ENCODE results near the gene NAE1.
"Not testable (repeated sequence)": the region's sequence is repeated elsewhere in the genome, so short reads cannot be mapped to it uniquely, and the experiment has no call there.

NAE1 gene

DNA sequence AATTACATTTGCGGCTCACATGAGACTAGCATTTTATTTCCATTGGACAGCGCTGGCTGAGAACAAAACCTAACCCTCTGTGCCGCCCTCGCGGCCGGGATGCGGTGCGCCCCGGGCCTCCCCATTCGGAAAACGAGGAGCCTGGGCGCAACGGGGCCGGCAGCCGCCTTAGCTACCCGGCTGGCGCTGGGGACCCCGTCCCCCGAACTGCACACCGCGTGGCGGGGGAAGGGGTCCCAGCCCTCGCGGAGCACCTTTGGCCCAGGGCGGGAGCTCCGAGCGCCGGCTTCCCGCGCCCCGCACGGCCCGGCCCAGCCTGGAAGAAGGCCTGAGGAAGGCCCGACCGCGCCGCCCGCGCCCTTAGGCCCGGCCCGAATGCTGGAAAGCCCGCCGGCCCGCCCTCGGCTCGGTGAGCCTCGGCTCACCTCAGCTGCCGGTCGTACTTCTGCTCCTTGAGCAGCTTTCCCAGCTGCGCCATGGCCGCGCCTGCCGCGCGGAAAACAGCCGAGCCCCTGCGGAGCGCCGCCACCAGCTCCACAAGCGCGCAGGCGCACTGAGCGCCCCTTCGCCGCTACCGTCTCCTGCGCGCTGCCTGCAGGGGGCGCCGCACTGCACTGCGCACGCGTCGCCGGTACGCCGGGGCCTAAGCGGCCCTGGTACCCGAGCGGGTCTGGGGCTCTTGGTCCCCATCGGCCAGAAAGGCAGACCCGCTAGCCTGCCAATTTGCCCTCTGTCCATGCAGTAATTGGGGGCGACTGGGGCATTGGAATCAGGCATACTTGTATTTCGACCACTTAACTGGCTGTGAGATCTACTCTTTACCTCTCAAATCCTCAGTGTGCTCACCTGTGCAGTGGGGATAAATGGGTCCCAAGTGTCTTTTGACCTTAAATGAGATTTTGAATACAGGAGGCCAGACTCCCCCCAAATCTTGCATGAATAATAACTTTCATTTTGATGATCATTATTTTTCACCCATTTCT lies at the start of gene NAE1:
TSS of gene NAE1 (minus strand) at position 555 of the 983 bp plus-strand sequence. CDS start at position 478, 77 bp downstream.
- H3K9me3 Mint-ChIP-seq: no peaks in the 10 kb centered on the region
- H3K4me1 Mint-ChIP-seq: peaks cover 41% of the 10 kb centered on the region
- DNase-seq (ENCODE audit: low spot score in 2 of 2) (peak; percentile 95 to 97), ATAC-seq (peak; percentile 96)
- peaks cover 39% of the 10 kb centered on the region for H3K36me3 Mint-ChIP-seq
- peak within 1 kb of the TSS; percentile 57 for H3K4me3 Mint-ChIP-seq
- peak within 1 kb of the TSS; percentile 29 for H3K27ac Mint-ChIP-seq

- H3K4me3 Mint-ChIP-seq: peak overlapping the region; percentile 97
- H3K9me3 Mint-ChIP-seq: peaks cover 4% of the 10 kb centered on the region
- DNase-seq (ENCODE audit: low spot score in 2 of 2) (peak; percentile 47 to 77), ATAC-seq (peak; percentile 66)
- peaks cover 57% of the 10 kb centered on the region for H3K4me1 Mint-ChIP-seq
- peaks cover 50% of the 10 kb centered on the region for H3K36me3 Mint-ChIP-seq
- peak overlapping the region; percentile 84 for H3K27ac Mint-ChIP-seq
Measured at GRCh38 chr16:66878067-66878466, 47.3 kb upstream of the NAE1 start.

DNA sequence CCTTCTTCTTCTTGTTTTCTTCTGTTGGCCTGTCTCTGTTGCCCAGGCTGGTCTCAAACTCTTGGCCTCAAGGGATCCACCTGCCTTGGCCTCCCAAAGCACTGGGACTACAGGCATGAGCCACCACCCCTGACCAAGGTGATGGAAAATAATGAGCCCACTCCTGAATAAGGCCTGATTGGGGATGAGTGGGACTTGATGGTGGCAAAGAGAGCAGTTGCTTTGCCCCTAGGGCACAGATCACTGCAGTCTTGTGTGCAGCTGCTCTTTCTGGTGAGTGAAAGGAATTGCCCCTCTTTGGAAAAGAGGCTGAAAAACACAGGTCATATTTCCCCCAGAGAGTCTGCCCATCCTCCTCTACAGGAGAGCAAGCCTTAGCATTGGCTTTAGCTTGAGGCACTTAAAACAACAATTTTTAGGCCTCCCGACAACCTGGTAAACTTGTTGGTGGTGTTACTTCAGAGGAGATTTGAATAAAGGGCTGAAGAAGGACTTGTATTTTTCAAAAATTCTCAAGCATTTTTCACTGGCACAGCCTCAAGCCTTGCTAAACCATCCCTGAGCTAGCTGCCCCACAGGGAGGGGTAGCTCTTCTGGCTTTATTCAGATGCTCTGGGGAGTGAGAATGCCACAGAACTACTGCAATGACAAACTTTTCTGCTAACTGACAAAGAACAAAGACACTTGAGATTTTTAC lies 43.5 kb upstream of the NAE1 start:
- peaks cover 4% of the 10 kb centered on the region for H3K9me3 Mint-ChIP-seq
- peak overlapping the region; percentile 97 for H3K27ac Mint-ChIP-seq
- peak overlapping the region; percentile 84 for H3K4me3 Mint-ChIP-seq
- peaks cover 61% of the 10 kb centered on the region for H3K4me1 Mint-ChIP-seq
- DNase-seq (ENCODE audit: low spot score in 2 of 2) (peak in 1 of 2 donors; percentile 66), ATAC-seq (peak; percentile 57)
- peaks cover 29% of the 10 kb centered on the region for H3K36me3 Mint-ChIP-seq

GRCh38 chr16:66873685-66874055 lies 42.9 kb upstream of the NAE1 start:
- H3K9me3 Mint-ChIP-seq: peaks cover 4% of the 10 kb centered on the region
- H3K36me3 Mint-ChIP-seq: peaks cover 29% of the 10 kb centered on the region
- no peak for DNase-seq (ENCODE audit: low spot score in 2 of 2)
- H3K4me3 Mint-ChIP-seq: peak overlapping the region; percentile 84
- peak overlapping the region; percentile 97 for H3K27ac Mint-ChIP-seq
- no peak for ATAC-seq
- H3K4me1 Mint-ChIP-seq: peaks cover 61% of the 10 kb centered on the region

- peak; percentile 93 to 98 for DNase-seq (ENCODE audit: low spot score in 2 of 2)
- Mint-ChIP-seq H3K4me1 (peaks cover 57% of the 10 kb centered on the region), H3K27ac (peak overlapping the region; percentile 97), H3K36me3 (peaks cover 27% of the 10 kb centered on the region), H3K9me3 (peaks cover 4% of the 10 kb centered on the region), H3K4me3 (peak overlapping the region; percentile 84)
- peak; percentile 88 for ATAC-seq
Measured at GRCh38 chr16:66872943-66873684, 42.3 kb upstream of the NAE1 start.

GRCh38 chr16:66872559-66872942 lies 41.8 kb upstream of the NAE1 start:
- Mint-ChIP-seq H3K4me3 (peak overlapping the region; percentile 84), H3K9me3 (peaks cover 4% of the 10 kb centered on the region), H3K27ac (peak overlapping the region; percentile 97), H3K4me1 (peaks cover 57% of the 10 kb centered on the region), H3K36me3 (peaks cover 22% of the 10 kb centered on the region)
- no peak for DNase-seq (ENCODE audit: low spot score in 2 of 2)
- no peak for ATAC-seq

DNA sequence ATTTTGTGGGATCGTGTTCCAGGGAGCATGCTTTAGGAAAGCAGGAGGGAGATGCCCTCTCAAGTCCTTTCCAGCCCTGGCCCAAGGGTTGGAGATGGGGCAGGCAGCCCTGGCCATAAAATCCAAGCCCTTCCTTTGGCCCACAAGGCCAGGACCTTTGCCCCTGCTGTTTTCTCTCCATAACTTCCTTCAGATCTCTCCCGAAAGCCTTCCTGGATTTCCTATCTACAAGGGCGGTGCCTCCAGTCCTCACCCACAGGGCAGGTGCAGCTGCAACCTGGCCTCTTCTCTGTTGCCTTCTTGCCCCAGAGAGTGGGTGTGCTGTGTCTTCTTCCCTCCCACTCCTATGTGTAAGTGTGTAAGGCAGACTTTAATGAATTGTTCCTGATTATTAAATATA lies 41.1 kb upstream of the NAE1 start:
- DNase-seq (ENCODE audit: low spot score in 2 of 2): no peak
- H3K4me1 Mint-ChIP-seq: peaks cover 58% of the 10 kb centered on the region
- ATAC-seq: no peak
- peaks cover 4% of the 10 kb centered on the region for H3K9me3 Mint-ChIP-seq
- peak overlapping the region; percentile 84 for H3K4me3 Mint-ChIP-seq
- H3K36me3 Mint-ChIP-seq: peaks cover 22% of the 10 kb centered on the region
- H3K27ac Mint-ChIP-seq: peak overlapping the region; percentile 60

GRCh38 chr16:66871363-66871762 lies 40.6 kb upstream of the NAE1 start:
- H3K36me3 Mint-ChIP-seq: peaks cover 20% of the 10 kb centered on the region
- peaks cover 57% of the 10 kb centered on the region for H3K4me1 Mint-ChIP-seq
- not testable (repeated sequence) for ATAC-seq; H3K9me3 Mint-ChIP-seq; H3K4me3 Mint-ChIP-seq; DNase-seq (ENCODE audit: low spot score in 2 of 2)
- peak overlapping the region; percentile 60 for H3K27ac Mint-ChIP-seq

DNA sequence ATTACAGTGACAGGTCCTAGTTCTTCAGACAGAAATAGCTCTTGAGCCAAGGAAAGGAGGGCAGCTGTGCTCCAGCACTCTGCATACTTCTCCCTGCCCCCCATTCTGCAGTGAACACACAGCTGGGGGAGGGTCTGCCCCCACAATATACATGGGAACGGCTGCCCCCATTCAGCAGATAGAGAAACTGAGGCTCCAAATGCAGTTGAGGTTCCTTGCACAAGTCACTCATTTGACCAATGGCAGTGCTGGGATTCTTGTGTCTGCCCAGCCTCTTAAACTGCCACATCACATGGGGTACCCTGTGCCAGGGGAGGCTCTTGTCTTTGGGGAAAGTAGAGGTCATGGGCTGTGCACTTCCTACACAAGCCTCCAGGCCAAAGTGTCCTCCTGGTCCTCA lies 38.6 kb upstream of the NAE1 start:
- Mint-ChIP-seq H3K36me3 (peaks cover 14% of the 10 kb centered on the region), H3K4me1 (peaks cover 37% of the 10 kb centered on the region)
- no peak for ATAC-seq

DNA sequence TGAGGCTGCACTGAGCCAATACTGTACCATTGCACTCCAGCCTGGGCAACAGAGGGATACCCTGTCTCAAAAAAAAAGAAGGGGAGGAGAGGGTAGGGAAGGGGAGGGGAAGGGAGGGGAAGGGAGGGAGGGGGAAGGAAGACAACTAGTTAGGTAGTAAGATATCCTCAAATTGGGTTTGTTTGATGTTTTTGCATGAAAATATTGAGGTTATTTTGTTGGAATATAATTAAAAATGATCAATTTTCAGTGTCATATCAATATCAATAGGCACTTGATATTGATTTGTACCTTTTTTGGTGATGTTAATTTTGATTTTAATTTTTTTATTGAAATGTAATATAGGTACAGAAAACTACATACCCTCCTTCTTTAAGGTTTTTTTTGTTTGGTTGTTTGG lies 32.9 kb upstream of the NAE1 start:
- Mint-ChIP-seq H3K36me3 (no peaks in the 10 kb centered on the region), H3K9me3 (no peaks in the 10 kb centered on the region), H3K27ac (no peak overlapping the region), H3K4me3 (no peak overlapping the region), H3K4me1 (peaks cover 8% of the 10 kb centered on the region)
- DNase-seq (ENCODE audit: low spot score in 2 of 2) (no peak), ATAC-seq (no peak)

More for the DNA sequence above, 38.6 kb upstream of the NAE1 start:
- DNase-seq (ENCODE audit: low spot score in 2 of 2): no peak
- H3K9me3 Mint-ChIP-seq: no peaks in the 10 kb centered on the region
- no peak overlapping the region for H3K27ac Mint-ChIP-seq
- no peak overlapping the region for H3K4me3 Mint-ChIP-seq

DNA sequence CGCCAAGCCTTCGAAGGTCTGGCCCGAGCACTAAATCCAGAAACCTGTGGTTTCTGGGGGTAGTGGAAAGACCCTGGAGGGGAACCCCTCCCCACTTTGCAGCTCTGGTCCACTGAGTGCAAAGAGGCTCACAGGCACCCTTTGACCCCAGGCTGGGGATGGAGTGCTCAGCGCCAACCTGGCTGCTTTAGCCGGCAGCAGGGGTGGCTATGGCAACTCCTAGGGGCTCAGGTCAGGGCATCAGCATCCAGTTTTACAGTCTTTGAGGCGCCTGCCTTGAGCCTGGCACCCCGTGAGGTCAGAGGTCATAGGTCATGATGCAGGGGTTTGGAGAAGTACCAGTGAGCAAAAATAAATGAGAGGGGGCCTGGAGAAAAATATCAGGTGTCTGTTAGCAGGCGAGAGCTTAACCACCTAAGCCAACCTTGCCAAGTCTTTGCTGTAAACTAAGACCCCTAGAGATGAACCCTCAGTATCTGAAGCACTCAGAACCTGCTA lies 31.3 kb upstream of the NAE1 start:
- DNase-seq (ENCODE audit: low spot score in 2 of 2) (no peak), ATAC-seq (no peak)
- Mint-ChIP-seq H3K27ac (no peak overlapping the region), H3K4me1 (no peaks in the 10 kb centered on the region), H3K9me3 (no peaks in the 10 kb centered on the region), H3K36me3 (no peaks in the 10 kb centered on the region), H3K4me3 (no peak overlapping the region)

GRCh38 chr16:66859397-66860068 lies 28.8 kb upstream of the NAE1 start:
- ATAC-seq (no peak), DNase-seq (ENCODE audit: low spot score in 2 of 2) (no peak)
- peak overlapping the region; percentile 68 for H3K27ac Mint-ChIP-seq
- H3K9me3 Mint-ChIP-seq: no peaks in the 10 kb centered on the region
- H3K4me1 Mint-ChIP-seq: no peaks in the 10 kb centered on the region
- no peaks in the 10 kb centered on the region for H3K36me3 Mint-ChIP-seq
- H3K4me3 Mint-ChIP-seq: no peak overlapping the region

DNA sequence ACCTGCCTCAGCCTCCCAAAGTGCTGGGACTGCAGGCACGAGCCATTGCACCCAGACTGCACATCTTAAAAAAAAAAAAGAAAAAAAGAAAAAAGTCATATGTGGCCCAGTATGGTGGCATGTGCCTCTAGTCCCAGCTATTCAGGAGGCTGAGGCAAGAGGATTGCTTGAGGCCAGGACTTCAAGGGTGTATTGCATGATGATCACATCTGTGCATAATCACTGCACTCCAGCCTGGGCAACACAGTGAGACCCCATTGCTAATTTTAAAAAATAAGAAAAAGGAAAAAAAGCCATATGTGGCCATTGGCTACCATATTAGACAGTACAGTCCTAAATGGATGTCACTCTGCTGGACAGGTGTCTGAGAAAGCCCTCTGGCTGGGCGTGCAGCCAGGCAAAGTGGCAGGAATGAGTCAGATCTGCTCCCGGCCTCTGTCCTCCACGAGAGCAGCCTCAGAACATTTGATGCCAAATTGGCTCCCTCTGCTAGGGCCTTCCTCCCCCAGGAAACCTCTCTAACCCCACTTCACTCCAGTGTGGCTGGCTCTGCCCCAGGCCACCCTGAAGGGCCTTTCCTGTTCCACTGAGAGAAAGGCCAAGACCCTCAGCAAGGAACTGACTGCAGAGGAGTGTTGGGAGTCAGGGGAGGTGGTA lies 28.1 kb upstream of the NAE1 start:
- Mint-ChIP-seq H3K4me3 (no peak overlapping the region), H3K36me3 (no peaks in the 10 kb centered on the region), H3K4me1 (no peaks in the 10 kb centered on the region), H3K27ac (peak overlapping the region; percentile 68), H3K9me3 (no peaks in the 10 kb centered on the region)
- DNase-seq (ENCODE audit: low spot score in 2 of 2) (no peak), ATAC-seq (no peak)

DNA sequence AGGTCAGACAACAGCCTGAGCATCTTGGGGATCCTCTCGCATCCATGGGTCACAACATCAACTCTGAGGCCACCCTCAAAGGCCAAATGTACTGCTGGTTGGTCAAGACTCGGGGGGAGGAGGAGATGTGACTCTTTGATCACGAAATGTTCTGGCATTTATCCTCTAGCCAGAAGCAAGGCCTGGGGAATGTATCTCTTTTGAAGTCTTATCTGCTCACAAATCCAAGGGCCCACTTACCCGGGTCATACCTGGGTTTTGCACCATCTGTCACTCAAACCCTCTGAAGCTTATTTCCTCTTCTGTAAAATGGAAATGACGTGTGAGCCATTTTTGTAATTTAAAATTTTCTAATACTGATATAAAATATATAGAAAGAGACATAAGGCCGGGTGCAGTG lies 26.7 kb upstream of the NAE1 start:
- H3K4me3 Mint-ChIP-seq: no peak overlapping the region
- H3K27ac Mint-ChIP-seq: no peak overlapping the region
- DNase-seq (ENCODE audit: low spot score in 2 of 2): no peak
- H3K4me1 Mint-ChIP-seq: no peaks in the 10 kb centered on the region
- H3K36me3 Mint-ChIP-seq: no peaks in the 10 kb centered on the region
- ATAC-seq: no peak
- no peaks in the 10 kb centered on the region for H3K9me3 Mint-ChIP-seq

Measured in stimulated activated effector memory CD8-positive, alpha-beta T cell treated with anti-CD3 and anti-CD28 coated beads, Interleukin-12 subunit alpha, Interleukin-12 subunit beta, amount 100 ng/mL, for 72 hours (primary cell).